Esophagus squamous epithelium (tissue), 5 donors: ENCODE measurements around the gene CARS2. TPM values are rescaled to one million over a fixed set of nuclear protein-coding genes. Genes with fewer than 3 reads are reported as not detected.

Source experiments
- DNase-seq: peaks from one replicate; lab custom pipeline; 2025; lab: John Stamatoyannopoulos, UW
- H3K27ac ChIP-seq, 4 donors: fragments of 200-600 bp; sonication (generic); one replicate each; pipeline ENCODE4 v1.5.1; 2016 to 2019; ENCODE audit warnings: mild to moderate bottlenecking in 1 of 4
- H3K27me3 ChIP-seq, 4 donors: fragments of 200-600 bp; sonication (generic); 1 replicate in 3 of 4; 2 replicates in 1 of 4; pipeline versions ENCODE4 v1.5.1 to v1.6.0; 2017 to 2021; ENCODE audit warnings: antibody characterized with exemption in 1 of 4
- H3K36me3 ChIP-seq, 3 donors: fragments of 200-600 bp; sonication (generic); one replicate each; pipeline ENCODE4 v1.5.1; 2016 to 2019
- H3K4me1 ChIP-seq, 3 donors: fragments of 200-600 bp; sonication (generic); one replicate each; pipeline ENCODE4 v1.5.1; 2017 to 2019
- H3K4me3 ChIP-seq, 4 donors: fragments of 200-600 bp; sonication (generic); 1 replicate in 3 of 4; 2 replicates in 1 of 4; pipeline ENCODE4 v1.5.1; 2016 to 2019; ENCODE audit warnings: mild to moderate bottlenecking in 2 of 4, moderate library complexity in 1 of 4
- H3K9me3 ChIP-seq, 3 donors: fragments of 200-600 bp; sonication (generic); one replicate each; pipeline ENCODE4 v1.5.1; 2016 to 2019
- POLR2A ChIP-seq, 4 donors: fragments of 450-650 bp; IDR thresholded peaks; one replicate each; pipeline ENCODE4 v1.6.1; 2017; ENCODE audit warnings: antibody characterized with exemption in 4 of 4, mild to moderate bottlenecking in 4 of 4, moderate library complexity in 3 of 4
- whole genome bisulfite sequencing, 2 donors: methylation state at CpG; one replicate each; pipeline ENCODE4 v1.1.5; 2018; 5-methylcytosine and 5-hydroxymethylcytosine counted together
- intact Hi-C: fragments of 100-400 bp; cut with DNase I; formaldehyde crosslinking; loops from one replicate; pipeline ENCODE4 v1.15.0; 2022
- total RNA-seq, 4 donors: library from RNA; depleted of rRNA; stranded (reverse); fragments of >200 nt; gene quantifications; one replicate each; pipeline ENCODE4 v1.1.0, GENCODE V29; 2016
- TF ChIP-seq, protein P1 (sequence below), 6 experiments: fragments of 450-650 bp in 4 of 6; fragments of 200-600 bp in 2 of 6; sonication (generic) in 2 of 6; IDR thresholded peaks; one replicate each; pipeline ENCODE4 v1.5.1; 2016 to 2019; ENCODE audit warnings: antibody characterized with exemption in 6 of 6, mild to moderate bottlenecking in 4 of 6, moderate library complexity in 4 of 6
- donor health status: DM: yes; HTN: yes; CAD: no.

The CARS2 gene
- total RNA-seq, 4 donors from 2014 or later: 24.9 to 54.9 (median 33.5) TPM

DNA sequence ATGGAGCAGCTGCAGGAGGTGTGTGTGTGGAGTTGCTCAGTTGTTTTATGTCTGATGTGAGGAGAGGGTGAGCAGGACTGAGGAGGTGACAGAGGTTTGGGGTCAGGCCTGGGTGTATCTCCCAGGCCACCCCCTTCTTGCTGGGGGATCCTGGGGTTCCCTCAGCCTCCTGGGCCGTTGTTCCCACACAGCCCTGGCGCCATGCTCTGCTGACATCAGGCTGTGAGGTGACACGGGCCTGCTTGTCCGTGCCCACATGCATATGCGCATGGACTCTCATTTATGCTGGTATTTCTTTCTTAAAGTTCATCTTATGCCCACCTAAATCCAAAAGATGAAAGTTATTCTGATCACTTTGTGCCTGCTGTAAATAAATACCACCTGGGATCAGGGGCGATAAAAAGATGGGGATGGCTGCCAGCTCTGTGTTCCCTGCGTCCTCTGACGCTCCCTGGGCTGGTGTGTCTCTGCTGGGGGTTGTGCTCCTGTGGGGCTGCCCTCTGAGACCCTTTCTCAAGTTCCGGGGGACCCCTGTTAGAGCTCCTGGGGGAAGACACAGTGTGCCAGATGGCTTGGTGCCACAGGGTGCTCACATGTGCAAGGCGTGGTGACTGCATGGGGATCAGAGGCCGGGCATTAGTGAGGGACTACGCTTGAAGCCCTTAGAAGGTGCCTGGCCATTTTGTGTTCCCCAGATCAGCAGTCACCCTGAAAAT, 78.0 kb downstream of the CARS2 start:
- Histone ChIP-seq H3K27ac (no peak overlapping the region), H3K9me3 (no peaks in the 10 kb centered on the region), H3K27me3 (no peaks in the 10 kb centered on the region), H3K36me3 (peaks cover 6 to 97% (median 15%) of the 10 kb centered on the region in 3 donors), H3K4me3 (no peak overlapping the region), H3K4me1 (peaks cover 0 to 61% (median 0%) of the 10 kb centered on the region in 3 donors)
- TF ChIP-seq, protein P1, sequence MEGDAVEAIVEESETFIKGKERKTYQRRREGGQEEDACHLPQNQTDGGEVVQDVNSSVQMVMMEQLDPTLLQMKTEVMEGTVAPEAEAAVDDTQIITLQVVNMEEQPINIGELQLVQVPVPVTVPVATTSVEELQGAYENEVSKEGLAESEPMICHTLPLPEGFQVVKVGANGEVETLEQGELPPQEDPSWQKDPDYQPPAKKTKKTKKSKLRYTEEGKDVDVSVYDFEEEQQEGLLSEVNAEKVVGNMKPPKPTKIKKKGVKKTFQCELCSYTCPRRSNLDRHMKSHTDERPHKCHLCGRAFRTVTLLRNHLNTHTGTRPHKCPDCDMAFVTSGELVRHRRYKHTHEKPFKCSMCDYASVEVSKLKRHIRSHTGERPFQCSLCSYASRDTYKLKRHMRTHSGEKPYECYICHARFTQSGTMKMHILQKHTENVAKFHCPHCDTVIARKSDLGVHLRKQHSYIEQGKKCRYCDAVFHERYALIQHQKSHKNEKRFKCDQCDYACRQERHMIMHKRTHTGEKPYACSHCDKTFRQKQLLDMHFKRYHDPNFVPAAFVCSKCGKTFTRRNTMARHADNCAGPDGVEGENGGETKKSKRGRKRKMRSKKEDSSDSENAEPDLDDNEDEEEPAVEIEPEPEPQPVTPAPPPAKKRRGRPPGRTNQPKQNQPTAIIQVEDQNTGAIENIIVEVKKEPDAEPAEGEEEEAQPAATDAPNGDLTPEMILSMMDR (IDR thresholded peaks at IDR 0.05): no peak
- intact Hi-C loops: no loop called here
- DNase-seq: no peak
- WGBS, 2 donors: 61 to 87% methylated on average over 7 to 8 of the region's 12 CpGs

DNA sequence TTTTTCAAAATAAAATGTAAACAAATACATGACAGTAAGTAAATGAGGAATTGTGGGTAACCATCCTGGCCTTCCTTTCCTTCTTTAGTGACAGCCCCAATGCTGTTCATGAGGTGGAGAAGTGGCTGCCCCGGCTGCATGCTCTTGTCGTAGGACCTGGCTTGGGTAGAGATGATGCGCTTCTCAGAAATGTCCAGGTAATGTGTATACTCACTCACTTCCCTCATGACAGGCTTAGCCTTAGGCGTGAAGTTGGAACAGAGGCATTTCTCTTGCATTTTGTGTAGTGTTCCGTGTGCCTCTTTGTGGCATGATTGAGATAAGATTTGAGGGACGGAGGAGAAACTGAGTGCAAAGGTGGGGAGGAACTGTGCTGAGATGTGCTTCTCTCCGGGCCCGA, 78.6 kb downstream of the CARS2 start:
- intact Hi-C loops: no loop called here
- H3K27ac ChIP-seq: no peak overlapping the region
- no peak for DNase-seq
- TF ChIP-seq, protein P1 (IDR thresholded peaks at IDR 0.05): no peak
- no peak for TF ChIP-seq POLR2A (IDR thresholded peaks at IDR 0.05)
- no peak overlapping the region for H3K4me3 ChIP-seq
- 64 to 73% methylated on average over 5 of the region's 8 CpGs for WGBS, 2 donors
- peaks cover 0 to 61% (median 0%) of the 10 kb centered on the region in 3 donors for H3K4me1 ChIP-seq
- H3K9me3 ChIP-seq: no peaks in the 10 kb centered on the region
- H3K36me3 ChIP-seq: peaks cover 6 to 97% (median 21%) of the 10 kb centered on the region in 3 donors
- H3K27me3 ChIP-seq: no peaks in the 10 kb centered on the region

DNA sequence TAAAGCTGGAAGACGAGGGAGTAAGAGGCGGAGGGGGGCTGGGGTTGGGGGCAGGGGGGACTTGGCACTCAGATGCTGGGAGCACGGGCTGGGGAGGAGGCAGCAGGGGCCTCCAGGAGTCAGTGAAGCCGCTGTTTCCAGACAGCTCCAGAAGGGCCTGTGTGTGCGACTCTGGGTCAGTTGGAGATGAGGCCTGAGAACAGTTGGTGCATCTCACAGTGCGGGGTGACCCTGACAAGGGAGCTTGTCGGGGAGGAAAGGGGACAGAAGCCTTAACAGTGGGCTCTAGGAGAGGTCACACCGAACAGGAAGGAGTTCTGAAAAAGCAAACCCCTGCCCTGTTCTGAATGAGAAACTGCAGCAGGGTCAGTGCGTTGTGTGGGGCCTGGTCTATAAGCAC, 79.4 kb downstream of the CARS2 start:
- Histone ChIP-seq H3K4me3 (no peak overlapping the region), H3K36me3 (peaks cover 6 to 94% (median 20%) of the 10 kb centered on the region in 3 donors), H3K9me3 (no peaks in the 10 kb centered on the region), H3K27me3 (no peaks in the 10 kb centered on the region), H3K27ac (peak overlapping the region in 2 of 4 donors; percentile 15 to 36), H3K4me1 (peaks cover 0 to 69% (median 0%) of the 10 kb centered on the region in 3 donors)
- no peak for DNase-seq
- 73 to 89% methylated on average over 9 of the region's 9 CpGs for WGBS, 2 donors
- TF ChIP-seq, protein P1 (IDR thresholded peaks at IDR 0.05): no peak
- no peak for TF ChIP-seq POLR2A (IDR thresholded peaks at IDR 0.05)
- intact Hi-C loops: no loop called here

DNA sequence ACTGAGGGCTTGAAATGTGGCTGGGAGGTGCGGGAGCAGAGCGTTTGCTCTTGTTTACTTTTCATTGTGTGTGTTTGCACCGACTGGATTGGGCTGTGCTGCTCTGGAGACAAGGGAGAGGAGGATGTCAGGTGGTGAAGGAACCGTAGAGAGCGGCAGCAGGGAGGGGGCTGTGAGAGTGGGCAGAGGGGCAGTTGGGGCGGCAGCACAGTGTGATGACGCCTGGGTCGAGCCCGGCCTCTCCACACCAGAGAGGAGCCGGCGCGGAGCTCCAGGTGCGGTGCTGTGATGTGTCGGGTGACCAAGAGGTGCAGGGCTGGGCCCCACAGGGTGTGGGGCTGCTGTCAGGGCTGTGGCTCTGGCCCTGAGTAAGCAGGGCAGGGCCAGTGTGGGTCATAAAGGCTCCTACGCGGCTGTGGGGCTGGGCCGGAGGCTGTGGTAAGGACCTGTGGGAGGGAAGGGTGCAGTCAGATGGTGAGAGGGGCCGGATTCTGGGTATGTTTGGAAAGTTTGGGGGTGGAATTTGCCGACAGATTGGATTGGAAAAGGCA, 80.1 kb downstream of the CARS2 start:
- intact Hi-C loops: no loop called here
- WGBS, 2 donors: 73 to 97% methylated on average over 13 of the region's 19 CpGs
- TF ChIP-seq, protein P1 (IDR thresholded peaks at IDR 0.05): no peak
- no peak for TF ChIP-seq POLR2A (IDR thresholded peaks at IDR 0.05)
- Histone ChIP-seq H3K9me3 (no peaks in the 10 kb centered on the region), H3K4me3 (no peak overlapping the region), H3K27me3 (no peaks in the 10 kb centered on the region), H3K4me1 (peaks cover 0 to 69% (median 0%) of the 10 kb centered on the region in 3 donors), H3K36me3 (peaks cover 6 to 87% (median 16%) of the 10 kb centered on the region in 3 donors), H3K27ac (peak overlapping the region; percentile 15 to 39 (median 26))
- DNase-seq: no peak
